HG03159 (cell line): Measurements from ENCODE around the gene SIDT2.
"Not testable (repeated sequence)": the region's sequence is repeated elsewhere in the genome, so short reads cannot be mapped to it uniquely, and the experiment has no call there.

Experiments used
- ATAC-seq: cut with Tn5 transposase; IDR thresholded peaks from one replicate; pipeline ENCODE4 v1.9.1; 2021; ENCODE audit warnings: mild to moderate bottlenecking, moderate library complexity; ENCODE audit not compliant: unreplicated experiment

The SIDT2 gene

GRCh38 chr11:117202386-117203068 is 24.0 kb downstream of the SIDT2 start:
- no peak for ATAC-seq

GRCh38 chr11:117203069-117203407 is 24.5 kb downstream of the SIDT2 start:
- no peak for ATAC-seq

- ATAC-seq, result no peak
Measured at GRCh38 chr11:117204283-117205080, 25.9 kb downstream of the SIDT2 start.

- no peak for ATAC-seq
Measured at GRCh38 chr11:117205211-117205818, 26.8 kb downstream of the SIDT2 start.

- not testable (repeated sequence) for ATAC-seq
Measured at GRCh38 chr11:117206111-117206510, 27.6 kb downstream of the SIDT2 start.

GRCh38 chr11:117206859-117207258 is 28.3 kb downstream of the SIDT2 start:
- ATAC-seq, result not testable (repeated sequence)

GRCh38 chr11:117207481-117207880 is 28.9 kb downstream of the SIDT2 start:
- ATAC-seq, result not testable (repeated sequence)

GRCh38 chr11:117208710-117209109 is 30.2 kb downstream of the SIDT2 start:
- ATAC-seq, result not testable (repeated sequence)

GRCh38 chr11:117209351-117210125 is 31.0 kb downstream of the SIDT2 start:
- ATAC-seq, result not testable (repeated sequence)

GRCh38 chr11:117210620-117211019 is 32.1 kb downstream of the SIDT2 start:
- ATAC-seq, result no peak

GRCh38 chr11:117212697-117213355 is 34.3 kb downstream of the SIDT2 start:
- no peak for ATAC-seq

- ATAC-seq, result no peak
Measured at GRCh38 chr11:117214404-117215110, 36.0 kb downstream of the SIDT2 start.

- no peak for ATAC-seq
Measured at GRCh38 chr11:117217141-117218084, 38.9 kb downstream of the SIDT2 start.

GRCh38 chr11:117218133-117218915 is 39.8 kb downstream of the SIDT2 start:
- no peak for ATAC-seq

GRCh38 chr11:117219001-117219400 is 40.5 kb downstream of the SIDT2 start:
- no peak for ATAC-seq

- ATAC-seq, result no peak
Measured at GRCh38 chr11:117219455-117219854, 40.9 kb downstream of the SIDT2 start.

- ATAC-seq, result no peak
Measured at GRCh38 chr11:117219995-117220394, 41.5 kb downstream of the SIDT2 start.

GRCh38 chr11:117220568-117220967 is 42.0 kb downstream of the SIDT2 start:
- ATAC-seq, result no peak
